Keratinocyte (primary cell): Measurements from ENCODE around the gene CACNA2D2. TPM values are rescaled to one million over a fixed set of nuclear protein-coding genes. Genes with fewer than 3 reads are reported as not detected.

ENCODE experiments used
- DNase-seq: peaks from one replicate; pipeline ENCODE4 v3.0.0-alpha.2; 2011; ENCODE audit warnings: low read depth, missing footprints, low spot score
- FAIRE-seq: peaks from 2 replicates; lab custom pipeline; 2011; peaks lifted over from hg19 to GRCh38; lab: Jason Lieb, UNC
- H2AFZ ChIP-seq: 2 replicates; pipeline ENCODE4 v1.6.0; 2012; ENCODE audit warnings: low read length, control low read depth, inconsistent platforms; ENCODE audit not compliant: control insufficient read depth
- H3K27ac ChIP-seq: 2 replicates; pipeline ENCODE4 v1.5.1; 2011; ENCODE audit warnings: low read length; ENCODE audit not compliant: control insufficient read depth, insufficient read depth
- H3K27me3 ChIP-seq: 3 replicates; pipeline ENCODE4 v1.6.0; 2011; ENCODE audit warnings: low read length; ENCODE audit not compliant: control insufficient read depth, insufficient read depth; ENCODE audit errors: extremely low read depth
- H3K36me3 ChIP-seq, 2 experiments: 2 replicates in 1 of 2; 3 replicates in 1 of 2; pipeline ENCODE4 v1.5.1; 2011; ENCODE audit warnings: low read length in 2 of 2, mild to moderate bottlenecking in 1 of 2; ENCODE audit not compliant: control insufficient read depth in 2 of 2, insufficient read depth in 2 of 2; ENCODE audit errors: extremely low read depth in 1 of 2
- H3K4me1 ChIP-seq: 3 replicates; pipeline ENCODE4 v1.5.1; 2011; ENCODE audit warnings: low read length; ENCODE audit not compliant: control insufficient read depth, insufficient read depth; ENCODE audit errors: extremely low read depth
- H3K4me2 ChIP-seq: 3 replicates; pipeline ENCODE4 v1.6.0; 2011; ENCODE audit warnings: low read depth, low read length; ENCODE audit not compliant: control insufficient read depth, insufficient read depth; ENCODE audit errors: extremely low read depth
- H3K4me3 ChIP-seq, 3 experiments: fragments of 200-600 bp in 1 of 3; sonication (generic) in 1 of 3; 2 replicates in 2 of 3; 3 replicates in 1 of 3; pipeline ENCODE4 v1.5.1; 2011 to 2016; ENCODE audit warnings: low read length in 3 of 3, mild to moderate bottlenecking in 3 of 3, control low read depth in 2 of 3, inconsistent platforms in 1 of 3, low read depth in 1 of 3, mixed read lengths in 1 of 3, mixed run types in 1 of 3, moderate library complexity in 1 of 3; ENCODE audit not compliant: control insufficient read depth in 2 of 3, insufficient read depth in 2 of 3; ENCODE audit errors: extremely low read depth in 1 of 3
- H3K79me2 ChIP-seq: 2 replicates; pipeline ENCODE4 v1.6.0; 2012; ENCODE audit warnings: low read length; ENCODE audit not compliant: control insufficient read depth, insufficient read depth
- H3K9ac ChIP-seq: 3 replicates; pipeline ENCODE4 v1.6.0; 2011; ENCODE audit warnings: low read length; ENCODE audit not compliant: control insufficient read depth, insufficient read depth; ENCODE audit errors: extremely low read depth
- H3K9me1 ChIP-seq: 3 replicates; pipeline ENCODE4 v1.6.0; 2011; ENCODE audit warnings: low read length; ENCODE audit not compliant: control insufficient read depth, insufficient read depth; ENCODE audit errors: extremely low read depth
- H3K9me3 ChIP-seq: 2 replicates; pipeline ENCODE4 v1.5.1; 2012; ENCODE audit warnings: low read depth, low read length; ENCODE audit not compliant: control insufficient read depth
- H4K20me1 ChIP-seq: 3 replicates; pipeline ENCODE4 v1.6.0; 2011; ENCODE audit warnings: low read length; ENCODE audit not compliant: control insufficient read depth, insufficient read depth; ENCODE audit errors: extremely low read depth
- EZH2 ChIP-seq: IDR thresholded peaks from one replicate; pipeline ENCODE4 v1.6.1; 2012; ENCODE audit warnings: inconsistent platforms, mild to moderate bottlenecking, low read length, moderate library complexity
- dilution Hi-C: fragments of 300-500 bp; cut with MboI; formaldehyde crosslinking; loops from one replicate; pipeline ENCODE4 v1.7.0; 2020; ENCODE audit warnings: low sequenced_read_pairs; ENCODE audit not compliant: extremely low pct_ligation_motif_present
- polyA plus RNA-seq, 5 experiments: library from polyadenylated mRNA; depleted of rRNA in 3 of 5; stranded (reverse) in 3 of 5; stranded (forward) in 1 of 5; unstranded in 1 of 5; fragments of >200 nt; gene quantifications; 1 replicate in 1 of 5; 2 replicates in 3 of 5; 3 replicates in 1 of 5; pipeline versions ENCODE4 v1.2.1 to v1.2.3, GENCODE V29; 2011 to 2012; ENCODE audit warnings: missing spikeins in 2 of 5, low read depth in 1 of 5, low replicate concordance in 1 of 5
- TF ChIP-seq, protein P1 (sequence below), 3 experiments: IDR thresholded peaks in 1 of 3; conservative IDR thresholded peaks in 1 of 3; optimal IDR thresholded peaks in 1 of 3; 2 replicates in 2 of 3; 3 replicates in 1 of 3; pipeline versions ENCODE3 to v1.5.1; 2011; ENCODE audit warnings: low read length in 3 of 3, mild to moderate bottlenecking in 3 of 3, moderate library complexity in 2 of 3, control low read depth in 1 of 3, inconsistent platforms in 1 of 3; ENCODE audit not compliant: insufficient read depth in 2 of 3; ENCODE audit errors: extremely low read depth in 1 of 3

Gene CACNA2D2
- polyA plus RNA-seq, 1 donor (not counting 4 experiments of a cell fraction or from before 2014, with no cell fraction given) = 0.04 TPM

DNA sequence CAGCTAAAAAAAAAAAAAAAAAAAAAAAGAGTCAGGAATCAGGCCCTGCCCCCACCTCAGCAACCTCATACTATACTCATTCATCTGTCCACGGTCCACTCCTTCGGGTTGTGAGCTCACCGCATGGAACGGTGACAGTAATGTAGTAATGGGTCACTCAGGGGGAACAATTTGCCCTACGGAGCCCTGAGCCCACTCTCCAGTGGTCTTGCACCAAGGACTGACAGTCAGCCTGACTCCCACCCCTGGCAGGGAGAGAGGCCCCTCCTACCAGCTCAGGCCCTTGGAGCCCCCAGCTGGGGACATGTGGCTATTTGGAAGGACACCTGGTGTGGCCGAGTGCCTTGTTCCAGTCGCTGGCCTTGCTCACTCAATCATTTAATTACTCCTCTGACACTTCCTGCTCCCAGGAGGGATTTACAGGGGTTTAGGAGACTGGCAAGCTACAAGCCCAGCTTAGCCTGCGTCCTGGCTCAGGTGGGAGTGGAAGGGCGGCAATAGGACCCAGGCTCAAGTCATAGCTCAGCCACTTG, 19.9 kb upstream of the CACNA2D2 start:
- H4K20me1 ChIP-seq = peaks cover 10% of the 10 kb centered on the region
- dilution Hi-C loops = no loop called here
- no peaks in the 10 kb centered on the region for H3K9me3 ChIP-seq
- no peaks in the 10 kb centered on the region for H3K9me1 ChIP-seq
- TF ChIP-seq, protein P1, sequence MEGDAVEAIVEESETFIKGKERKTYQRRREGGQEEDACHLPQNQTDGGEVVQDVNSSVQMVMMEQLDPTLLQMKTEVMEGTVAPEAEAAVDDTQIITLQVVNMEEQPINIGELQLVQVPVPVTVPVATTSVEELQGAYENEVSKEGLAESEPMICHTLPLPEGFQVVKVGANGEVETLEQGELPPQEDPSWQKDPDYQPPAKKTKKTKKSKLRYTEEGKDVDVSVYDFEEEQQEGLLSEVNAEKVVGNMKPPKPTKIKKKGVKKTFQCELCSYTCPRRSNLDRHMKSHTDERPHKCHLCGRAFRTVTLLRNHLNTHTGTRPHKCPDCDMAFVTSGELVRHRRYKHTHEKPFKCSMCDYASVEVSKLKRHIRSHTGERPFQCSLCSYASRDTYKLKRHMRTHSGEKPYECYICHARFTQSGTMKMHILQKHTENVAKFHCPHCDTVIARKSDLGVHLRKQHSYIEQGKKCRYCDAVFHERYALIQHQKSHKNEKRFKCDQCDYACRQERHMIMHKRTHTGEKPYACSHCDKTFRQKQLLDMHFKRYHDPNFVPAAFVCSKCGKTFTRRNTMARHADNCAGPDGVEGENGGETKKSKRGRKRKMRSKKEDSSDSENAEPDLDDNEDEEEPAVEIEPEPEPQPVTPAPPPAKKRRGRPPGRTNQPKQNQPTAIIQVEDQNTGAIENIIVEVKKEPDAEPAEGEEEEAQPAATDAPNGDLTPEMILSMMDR (optimal IDR thresholded peaks at IDR 0.05 in 1 of 3, IDR thresholded peaks at IDR 0.05 in 1 of 3, conservative IDR thresholded peaks at IDR 0.05 in 1 of 3; ENCODE audit: extremely low read depth in 1 of 3, insufficient read depth in 2 of 3, low read length in 3 of 3) = no peak
- TF ChIP-seq EZH2 = no peak
- no peak for FAIRE-seq
- no peaks in the 10 kb centered on the region for H3K79me2 ChIP-seq
- peaks cover 19% of the 10 kb centered on the region for H3K27me3 ChIP-seq
- no peak overlapping the region for H3K9ac ChIP-seq
- H3K4me3 ChIP-seq = no peak overlapping the region
- H3K4me2 ChIP-seq = no peak overlapping the region
- H3K4me1 ChIP-seq = peaks cover 7% of the 10 kb centered on the region
- H2AFZ ChIP-seq = no peak overlapping the region
- H3K36me3 ChIP-seq = no peaks in the 10 kb centered on the region
- no peak overlapping the region for H3K27ac ChIP-seq
- DNase-seq = no peak

DNA sequence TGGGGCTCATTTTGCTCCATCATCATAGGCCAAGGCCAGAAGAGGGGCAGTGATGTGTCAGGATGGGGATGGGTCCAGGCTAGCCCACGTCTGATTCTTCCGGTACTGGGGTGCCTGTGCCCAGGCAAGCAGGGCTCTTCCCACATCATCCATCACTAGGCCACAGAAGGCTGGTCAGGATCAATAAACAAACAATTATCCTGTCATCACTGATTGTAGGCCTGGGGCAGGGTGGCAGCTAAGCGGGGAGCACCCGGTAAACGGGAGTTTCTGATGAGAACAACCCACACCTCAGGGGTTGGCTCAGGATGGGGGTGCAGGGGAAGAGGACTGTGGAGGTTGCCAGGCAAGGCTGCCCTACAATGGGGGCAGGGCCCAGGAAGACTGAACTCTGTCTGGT, 18.1 kb upstream of the CACNA2D2 start:
- Histone ChIP-seq H3K36me3 (no peaks in the 10 kb centered on the region), H3K27ac (no peak overlapping the region), H3K9me3 (no peaks in the 10 kb centered on the region), H4K20me1 (peaks cover 10% of the 10 kb centered on the region), H3K4me2 (no peak overlapping the region), H3K4me3 (no peak overlapping the region), H3K9me1 (no peaks in the 10 kb centered on the region), H2AFZ (no peak overlapping the region), H3K79me2 (no peaks in the 10 kb centered on the region), H3K27me3 (peaks cover 18% of the 10 kb centered on the region), H3K9ac (no peak overlapping the region), H3K4me1 (peaks cover 7% of the 10 kb centered on the region)
- TF ChIP-seq EZH2 = no peak
- TF ChIP-seq, protein P1 (optimal IDR thresholded peaks at IDR 0.05 in 1 of 3, IDR thresholded peaks at IDR 0.05 in 1 of 3, conservative IDR thresholded peaks at IDR 0.05 in 1 of 3; ENCODE audit: extremely low read depth in 1 of 3, insufficient read depth in 2 of 3, low read length in 3 of 3) = no peak
- dilution Hi-C loops = no loop called here
- no peak for FAIRE-seq
- no peak for DNase-seq
